WTC11 (cell line): Measurements from ENCODE around the gene SH3BGRL. TPM values are rescaled to one million over a fixed set of nuclear protein-coding genes. Genes with fewer than 3 reads are reported as not detected.
A peak's percentile ranks its signal among the peaks of the same experiment; 100 is the strongest.

ENCODE experiments used
- ATAC-seq: fragments of 200-7000 bp; cut with Tn5 transposase; 2 replicates; pipeline ENCODE4 v1.10.0; 2021; ENCODE audit warnings: mild to moderate bottlenecking, moderate library complexity
- Bru-seq: library from RNA; stranded (reverse); fragments of 400-500 nt; gene quantifications from one replicate; lab custom pipeline; 2021; lab: Mats Ljungman, UMichigan
- CTCF ChIA-PET: fragments of 300-600 bp; sonication (Branson Sonifier 250); formaldehyde crosslinking; loops from one replicate; lab custom pipeline; 2021; ENCODE audit warnings: antibody characterized with exemption; lab: Charles Lee
- POLR2A ChIA-PET: fragments of 350-600 bp; sonication (Branson Sonifier 250); formaldehyde crosslinking; loops from one replicate; lab custom pipeline; 2021; ENCODE audit warnings: antibody characterized with exemption; lab: Charles Lee
- DNase-seq: peaks from one replicate; pipeline ENCODE4 v3.0.0; 2021; ENCODE audit warnings: low spot score
- H3K27ac Mint-ChIP-seq: 2 replicates; pipeline ENCODE4 v1.8.0; 2021; ENCODE audit warnings: mixed read lengths
- H3K27me3 Mint-ChIP-seq: 2 replicates; pipeline ENCODE4 v1.8.0; 2021; ENCODE audit warnings: low read depth, mild to moderate bottlenecking, moderate library complexity, mixed read lengths
- H3K36me3 Mint-ChIP-seq: 2 replicates; pipeline ENCODE4 v1.8.0; 2021; ENCODE audit warnings: mixed read lengths
- H3K4me1 Mint-ChIP-seq: 2 replicates; pipeline ENCODE4 v1.8.0; 2022; ENCODE audit warnings: mixed read lengths
- H3K4me3 Mint-ChIP-seq: 2 replicates; pipeline ENCODE4 v1.8.0; 2021; ENCODE audit warnings: mild to moderate bottlenecking, moderate library complexity, mixed read lengths
- H3K9me3 Mint-ChIP-seq: 2 replicates; pipeline ENCODE4 v1.8.0; 2021; ENCODE audit warnings: mixed read lengths
- ARID4B ChIP-seq: sonication (generic); formaldehyde crosslinking; IDR thresholded peaks from 2 replicates; pipeline ENCODE4 v1.8.0; 2023; ENCODE audit warnings: missing genetic modification reagents, mild to moderate bottlenecking, borderline replicate concordance
- ATF1 ChIP-seq: sonication (generic); formaldehyde crosslinking; IDR thresholded peaks from 2 replicates; pipeline ENCODE4 v1.8.1; 2023; ENCODE audit warnings: mild to moderate bottlenecking, moderate library complexity, missing genetic modification reagents
- ATF6 ChIP-seq: sonication (generic); formaldehyde crosslinking; IDR thresholded peaks from 2 replicates; pipeline ENCODE4 v1.8.1; 2023; ENCODE audit warnings: mild to moderate bottlenecking, missing genetic modification reagents
- CREM ChIP-seq: sonication (generic); formaldehyde crosslinking; IDR thresholded peaks from 2 replicates; pipeline ENCODE4 v1.8.1; 2022; ENCODE audit warnings: mild to moderate bottlenecking, missing genetic modification reagents, moderate library complexity
- E2F1 ChIP-seq: sonication (generic); formaldehyde crosslinking; IDR thresholded peaks from 2 replicates; pipeline ENCODE4 v1.8.0; 2022; ENCODE audit warnings: mild to moderate bottlenecking, missing genetic modification reagents
- ERG ChIP-seq: fragments of 250-450 bp; sonication (Bioruptor Pico); IDR thresholded peaks from 2 replicates; pipeline ENCODE4 v1.8.0; 2021; ENCODE audit warnings: mild to moderate bottlenecking
- ETV6 ChIP-seq: sonication (generic); formaldehyde crosslinking; IDR thresholded peaks from 2 replicates; pipeline ENCODE4 v1.8.1; 2022; ENCODE audit warnings: mild to moderate bottlenecking, missing genetic modification reagents
- GABPB1 ChIP-seq: sonication (generic); formaldehyde crosslinking; IDR thresholded peaks from 2 replicates; pipeline ENCODE4 v1.8.1; 2023; ENCODE audit warnings: mild to moderate bottlenecking, missing genetic modification reagents
- MLX ChIP-seq: sonication (generic); formaldehyde crosslinking; IDR thresholded peaks from 2 replicates; pipeline ENCODE4 v1.8.1; 2023; ENCODE audit warnings: mild to moderate bottlenecking, missing genetic modification reagents, moderate library complexity
- NFYB ChIP-seq: sonication (generic); formaldehyde crosslinking; conservative IDR thresholded peaks from 2 replicates; pipeline ENCODE4 v1.8.0; 2022; ENCODE audit warnings: low read depth, missing genetic modification reagents
- NR3C1 ChIP-seq: sonication (generic); formaldehyde crosslinking; conservative IDR thresholded peaks from 2 replicates; pipeline ENCODE4 v1.8.1; 2023; ENCODE audit warnings: low read depth, mild to moderate bottlenecking, missing genetic modification reagents
- PREB ChIP-seq: sonication (generic); formaldehyde crosslinking; IDR thresholded peaks from 2 replicates; pipeline ENCODE4 v1.8.1; 2022; ENCODE audit warnings: mild to moderate bottlenecking, missing genetic modification reagents, moderate library complexity, borderline replicate concordance
- SMAD3 ChIP-seq: sonication (generic); formaldehyde crosslinking; IDR thresholded peaks from 2 replicates; pipeline ENCODE4 v1.8.0; 2022; ENCODE audit warnings: missing genetic modification reagents, mild to moderate bottlenecking, borderline replicate concordance
- SP1 ChIP-seq: sonication (generic); formaldehyde crosslinking; conservative IDR thresholded peaks from 2 replicates; pipeline ENCODE4 v1.8.1; 2022; ENCODE audit warnings: missing genetic modification reagents
- TEAD4 ChIP-seq: sonication (generic); formaldehyde crosslinking; IDR thresholded peaks from 2 replicates; pipeline ENCODE4 v1.8.0; 2022; ENCODE audit warnings: mild to moderate bottlenecking, missing genetic modification reagents
- USF1 ChIP-seq: sonication (generic); formaldehyde crosslinking; IDR thresholded peaks from 2 replicates; pipeline ENCODE4 v1.8.0; 2022; ENCODE audit warnings: mild to moderate bottlenecking, missing genetic modification reagents
- USF2 ChIP-seq: sonication (generic); formaldehyde crosslinking; IDR thresholded peaks from 2 replicates; pipeline ENCODE4 v1.8.1; 2023; ENCODE audit warnings: mild to moderate bottlenecking, missing genetic modification reagents, moderate library complexity
- ZNF416 ChIP-seq: fragments of 250-450 bp; sonication (Bioruptor Pico); IDR thresholded peaks from 2 replicates; pipeline ENCODE4 v1.9.0; 2021; ENCODE audit warnings: mild to moderate bottlenecking, inconsistent platforms
- ZNF671 ChIP-seq: fragments of 250-450 bp; sonication (Bioruptor Pico); IDR thresholded peaks from 2 replicates; pipeline ENCODE4 v1.8.0; 2021; ENCODE audit warnings: mild to moderate bottlenecking
- long read RNA-seq, 3 experiments: library from RNA in 1 of 3; library from capped mRNA in 1 of 3; library from polyadenylated mRNA in 1 of 3; unstranded in 2 of 3; stranded (forward) in 1 of 3; transcript quantifications; one replicate each; pipeline ENCODE4 v2.0.0, GENCODE V29; 2021
- total RNA-seq: library from RNA; stranded (reverse); gene quantifications from 3 replicates; pipeline ENCODE4 v1.2.3, GENCODE V29; 2021

The SH3BGRL gene
- total RNA-seq, result 36.6 to 37.8 TPM (median 37.3 TPM) in 3 replicates
- Bru-seq, nascent RNA, result percentile 73 among the genes with signal in this experiment
- long read RNA-seq, experiment 1, transcript SH3BGRL-201 (4 exons, 1,923 nt), result major isoform, 98 of 112 reads
- long read RNA-seq, experiment 1, transcript SH3BGRL-204 (5 exons, 928 nt), result minor isoform, 6 of 112 reads
- long read RNA-seq, experiment 1, partial matches to known transcripts, result 4 of 112 reads
- long read RNA-seq, experiment 1, other reads (novel, unspliced or antisense), result 4 of 112 reads
- long read RNA-seq, experiment 2, transcript SH3BGRL-201 (4 exons, 1,923 nt), result major isoform, 36 of 67 reads
- long read RNA-seq, experiment 2, partial matches to known transcripts, result 24 of 67 reads
- long read RNA-seq, experiment 2, other reads (novel, unspliced or antisense), result 5 of 67 reads
- long read RNA-seq, experiment 3, transcript SH3BGRL-204 (5 exons, 928 nt), result minor isoform, 5 of 98 reads
- long read RNA-seq, experiment 3, transcript SH3BGRL-201 (4 exons, 1,923 nt), result major isoform, 90 of 98 reads
- long read RNA-seq, experiment 3, partial matches to known transcripts, result 2 of 98 reads
- long read RNA-seq, experiment 3, other reads (novel, unspliced or antisense), result 1 of 98 reads

- CTCF ChIA-PET, result interaction anchor here (0.8 to 2.2 kb wide), 3 partner anchors 11 to 325 kb away, joined by 3 to 11 read pairs (median 5); no protein-coding TSS in a partner anchor
- H3K27me3 Mint-ChIP-seq, result no peaks in the 10 kb centered on the region
- POLR2A ChIA-PET, result interaction anchor here (0.7 to 1.9 kb wide), 3 partner anchors 81 to 622 kb away, joined by 3 to 5 read pairs (median 5); partner anchors contain the start of gene BRWD3
- peaks cover 22% of the 10 kb centered on the region for H3K4me1 Mint-ChIP-seq
- H3K36me3 Mint-ChIP-seq, result no peaks in the 10 kb centered on the region
- peak within 1 kb of the TSS; percentile 96 for H3K27ac Mint-ChIP-seq
- H3K4me3 Mint-ChIP-seq, result peak within 1 kb of the TSS; percentile 98
- ATAC-seq (peak; percentile 99), DNase-seq (peak; percentile 69)
- TF ChIP-seq MLX (CRISPR knock-in tag) (no peak), TEAD4 (CRISPR knock-in tag) (no peak), SP1 (CRISPR knock-in tag) (no peak), NFYB (CRISPR knock-in tag) (no peak), CREM (no peak), ATF1 (CRISPR knock-in tag) (no peak), ATF6 (CRISPR knock-in tag) (no peak), E2F1 (CRISPR knock-in tag) (no peak), ZNF416 (no peak), USF1 (CRISPR knock-in tag) (no peak), ETV6 (CRISPR knock-in tag) (no peak)
- no peaks in the 10 kb centered on the region for H3K9me3 Mint-ChIP-seq
These were observed at the start of gene SH3BGRL, which contains the start of gene HMGN5 for GRCh38 chrX:81201671-81202455. Gene SH3BGRL (plus strand): TSS chrX:81202102. CDS start chrX:81202201, 99 bp downstream. Gene HMGN5 (minus strand): TSS chrX:81201913. CDS start chrX:81121549, 80,364 bp downstream.

GRCh38 chrX:81168391-81168790 is 33.5 kb upstream of the SH3BGRL start:
- no peak for ATAC-seq
- H3K9me3 Mint-ChIP-seq, result no peaks in the 10 kb centered on the region
- CTCF ChIA-PET, result no interaction called here
- no peak for TF ChIP-seq SMAD3
- no peak for TF ChIP-seq ERG (CRISPR knock-in tag)
- TF ChIP-seq ARID4B, result no peak
- no peak for TF ChIP-seq PREB (CRISPR knock-in tag)
- no peak for TF ChIP-seq GABPB1
- TF ChIP-seq ZNF671, result no peak
- TF ChIP-seq NR3C1 (CRISPR knock-in tag), result no peak
- TF ChIP-seq USF2 (CRISPR knock-in tag), result no peak

More at GRCh38 chrX:81168391-81168790, 33.5 kb upstream of the SH3BGRL start:
- Mint-ChIP-seq H3K27ac (no peak overlapping the region), H3K27me3 (no peaks in the 10 kb centered on the region), H3K4me1 (0 out of 2 replicates have a peak, but pooled peaks cover 2% of the 10 kb centered on the region), H3K36me3 (no peaks in the 10 kb centered on the region), H3K4me3 (no peak overlapping the region)
- POLR2A ChIA-PET, result no interaction called here
- no peak for DNase-seq
